K562 (cell line): ENCODE data around the gene AIFM3. TPM values are rescaled to one million over a fixed set of nuclear protein-coding genes. Genes with fewer than 3 reads are reported as not detected.

ENCODE experiments used
- ATAC-seq: fragments of 200-7000 bp; cut with Tn5 transposase; 3 replicates; pipeline ENCODE4 v1.9.1; 2020; ENCODE audit warnings: moderate library complexity
- BruUV-seq: library from RNA; stranded (reverse); fragments of 400-500 nt; replicated peaks from 2 replicates; lab custom pipeline; 2021; lab: Mats Ljungman, UMichigan
- CTCF ChIA-PET: fragments of 300-600 bp; formaldehyde crosslinking; extraction: SDS; loops from one replicate; lab custom pipeline; 2021; ENCODE audit warnings: low intra/inter-chr PET ratio; lab: Yijun Ruan, JAX
- POLR2A ChIA-PET: fragments of 300-600, 350-650 bp; sonication (Branson Sonifier 250); formaldehyde crosslinking; extraction: SDS; loops from one replicate; lab custom pipeline; 2021; ENCODE audit warnings: antibody characterized with exemption, inconsistent platforms; lab: Yijun Ruan, JAX
- DNase-seq, 4 experiments: peaks; one replicate each; pipeline versions ENCODE4 v3.0.0 to v3.0.0-alpha.2; 2011 to 2018; ENCODE audit warnings: low spot score in 3 of 4, mixed read lengths in 3 of 4; ENCODE audit errors: extremely low read depth in 1 of 4
- FAIRE-seq: peaks from 2 replicates; lab custom pipeline; 2011; peaks lifted over from hg19 to GRCh38; lab: Jason Lieb, UNC
- H2AFZ ChIP-seq: 2 replicates; pipeline ENCODE4 v1.6.0; 2011; ENCODE audit warnings: low read depth, low read length, control low read depth, inconsistent platforms
- H3K27ac ChIP-seq: fragments of 200-600 bp; 3 replicates; pipeline ENCODE4 v1.8.0; 2011; ENCODE audit warnings: low read depth, mild to moderate bottlenecking, control low read depth, inconsistent platforms, low read length, moderate library complexity, mixed read lengths; ENCODE audit errors: extremely low read depth
- H3K27me3 ChIP-seq, 2 experiments: fragments of 300-600 bp in 1 of 2; 2 replicates in 1 of 2; 3 replicates in 1 of 2; pipeline versions ENCODE4 v1.6.0 to v1.8.0; 2011; ENCODE audit warnings: inconsistent platforms in 2 of 2, low read length in 2 of 2, mild to moderate bottlenecking in 1 of 2, mixed read lengths in 1 of 2, moderate library complexity in 1 of 2; ENCODE audit not compliant: control insufficient read depth in 2 of 2, insufficient read depth in 2 of 2
- H3K36me3 ChIP-seq: fragments of 300-600 bp; 3 replicates; pipeline ENCODE4 v1.8.0; 2011; ENCODE audit warnings: mild to moderate bottlenecking, low read length, inconsistent platforms; ENCODE audit not compliant: control insufficient read depth, insufficient read depth
- H3K4me1 ChIP-seq, 2 experiments: fragments of 200-600 bp in 1 of 2; replicated peaks in 1 of 2; 2 replicates in 1 of 2; 3 replicates in 1 of 2; pipeline versions ENCODE4 v1.5.1 to v1.8.0; 2011; ENCODE audit warnings: inconsistent platforms in 2 of 2, low read length in 2 of 2, mild to moderate bottlenecking in 1 of 2, mixed read lengths in 1 of 2, moderate library complexity in 1 of 2; ENCODE audit not compliant: control insufficient read depth in 2 of 2, insufficient read depth in 2 of 2
- H3K4me2 ChIP-seq: 2 replicates; pipeline ENCODE4 v1.6.1; 2011; ENCODE audit warnings: low read length, control low read depth, inconsistent platforms, mixed read lengths; ENCODE audit not compliant: insufficient read depth
- H3K4me3 ChIP-seq: fragments of 200-600 bp; sonication (generic), shearing (Covaris generic); 2 replicates; pipeline ENCODE4 v1.5.1; 2016; ENCODE audit warnings: control low read depth, inconsistent platforms
- H3K79me2 ChIP-seq: fragments of 200-600 bp; 3 replicates; pipeline ENCODE4 v1.8.0; 2011; ENCODE audit warnings: low read length, inconsistent platforms; ENCODE audit not compliant: control insufficient read depth, insufficient read depth
- H3K9ac ChIP-seq, 2 experiments: 2 replicates each; pipeline versions ENCODE4 v1.6.0 to v1.6.1; 2011; ENCODE audit warnings: low read depth in 2 of 2, low read length in 2 of 2, control low read depth in 1 of 2, inconsistent platforms in 1 of 2, mild to moderate bottlenecking in 1 of 2, mixed read lengths in 1 of 2; ENCODE audit not compliant: insufficient read depth in 1 of 2
- H3K9me1 ChIP-seq: one replicate; pipeline ENCODE4 v1.6.0; 2011; ENCODE audit warnings: inconsistent platforms, mild to moderate bottlenecking, low read length, moderate library complexity; ENCODE audit not compliant: control insufficient read depth, insufficient read depth
- H3K9me3 ChIP-seq: replicated peaks from 2 replicates; pipeline ENCODE4 v1.5.1; 2011; ENCODE audit warnings: low read depth, low read length, inconsistent platforms; ENCODE audit not compliant: control insufficient read depth, insufficient read depth
- H4K20me1 ChIP-seq: replicated peaks from 2 replicates; pipeline ENCODE4 v1.6.1; 2011; ENCODE audit warnings: low read length, inconsistent platforms, mixed read lengths; ENCODE audit not compliant: control insufficient read depth, insufficient read depth
- CXXC5 ChIP-seq: fragments of 250-450 bp; sonication (Bioruptor Pico); IDR thresholded peaks from 2 replicates; pipeline ENCODE4 v1.8.0; 2022; ENCODE audit warnings: inconsistent platforms, mild to moderate bottlenecking, moderate library complexity
- HNRNPK ChIP-seq: fragments of 200-400 bp; formaldehyde crosslinking; IDR thresholded peaks from one replicate; pipeline ENCODE4 v1.6.1; 2018; ENCODE audit warnings: mild to moderate bottlenecking, low read depth, low read length; ENCODE audit not compliant: poor library complexity, severe bottlenecking
- HNRNPL ChIP-seq: fragments of 200-400 bp; formaldehyde crosslinking; IDR thresholded peaks from 2 replicates; pipeline ENCODE4 v1.6.1; 2017; ENCODE audit warnings: low read depth, mild to moderate bottlenecking, low read length
- POLR2AphosphoS2 ChIP-seq: IDR thresholded peaks from 2 replicates; pipeline ENCODE4 v1.6.1; 2012; ENCODE audit warnings: low read length, improper control_type of control experiment
- PRPF4 ChIP-seq: fragments of 200-400 bp; formaldehyde crosslinking; IDR thresholded peaks from one replicate; pipeline ENCODE4 v1.6.1; 2017; ENCODE audit warnings: low read length, low read depth, mild to moderate bottlenecking; ENCODE audit not compliant: insufficient read depth, poor library complexity, severe bottlenecking
- SMC3 ChIP-seq: conservative IDR thresholded peaks from 2 replicates; pipeline ENCODE4 v1.6.1; 2011; ENCODE audit warnings: low read depth, low read length, improper control_type of control experiment; ENCODE audit not compliant: insufficient read depth
- SPI1 ChIP-seq: IDR thresholded peaks from 2 replicates; pipeline ENCODE4 v1.6.1; 2011; ENCODE audit warnings: low read depth, low read length, control low read depth, borderline replicate concordance
- ZNF431 ChIP-seq: sonication (generic); formaldehyde crosslinking; IDR thresholded peaks from 2 replicates; pipeline ENCODE4 v1.8.0; 2022; ENCODE audit warnings: mild to moderate bottlenecking, missing genetic modification reagents
- ZNF668 ChIP-seq: fragments of 250-450 bp; sonication (Bioruptor Pico); IDR thresholded peaks from 2 replicates; pipeline ENCODE4 v1.8.0; 2022; ENCODE audit warnings: mild to moderate bottlenecking, inconsistent platforms
- WGBS: fragments of 100-300 bp; shearing (Covaris generic); methylation state at CpG from one replicate; pipeline ENCODE4 v1.1.6; 2016; ENCODE audit warnings: low coverage, mixed read lengths; ENCODE audit not compliant: insufficient coverage; ENCODE audit errors: missing lambda C conversion rate; 5-methylcytosine and 5-hydroxymethylcytosine counted together
- in situ Hi-C: fragments of 300-500 bp; cut with MboI; formaldehyde crosslinking; loops from 4 replicates; pipeline ENCODE4 v1.15.0; 2018; ENCODE audit warnings: inconsistent platforms, mixed read lengths
- intact Hi-C: fragments of 100-400 bp; cut with micrococcal nuclease; formaldehyde crosslinking; loops from 2 replicates; pipeline ENCODE4 v1.14.2; 2022
- polyA plus RNA-seq, 8 experiments: library from polyadenylated mRNA; depleted of rRNA in 4 of 8; stranded (reverse) in 5 of 8; unstranded in 3 of 8; fragments of >200 nt; fragmentation: Nextera tagmentation in 2 of 8; fragmentation: Illumina TruSeq in 1 of 8; extraction: Ambion mirVana in 2 of 8; extraction: Trizol in 1 of 8; gene quantifications; 2 replicates each; pipeline versions ENCODE4 v1.2.1 to v1.2.3, GENCODE V29; 2011 to 2014; ENCODE audit warnings: inconsistent platforms in 1 of 8, missing spikeins in 1 of 8
- total RNA-seq, 7 experiments: library from RNA; depleted of rRNA in 6 of 7; stranded (reverse); fragments of >200 nt in 6 of 7; fragmentation: Illumina TruSeq in 2 of 7; extraction: Trizol in 2 of 7; gene quantifications; 2 replicates each; pipeline versions ENCODE4 v1.2.1 to v1.2.3, GENCODE V29; 2011 to 2021; ENCODE audit warnings: low replicate concordance in 1 of 7

Gene AIFM3
- total and polyA plus RNA-seq, 9 of the 15 experiments (the other 6 are each of a cell fraction or from before 2014, with no cell fraction given), result 0.03 to 0.20 (median 0.07) TPM; not detected in 1

- peak in 1 of 4 experiments; percentile 38 for DNase-seq
- in situ Hi-C loops, result no loop called here
- no peak for ATAC-seq
- Histone ChIP-seq H3K9ac (no peak overlapping the region), H3K9me1 (peaks cover 8% of the 10 kb centered on the region), H3K4me2 (no peak overlapping the region), H4K20me1 (peaks cover 81% of the 10 kb centered on the region), H3K79me2 (peaks cover 100% of the 10 kb centered on the region), H3K27me3 (no peaks in the 10 kb centered on the region), H3K4me1 (peaks cover 36 to 38% of the 10 kb centered on the region in 2 experiments), H3K36me3 (peaks cover 76% of the 10 kb centered on the region), H3K9me3 (no peaks in the 10 kb centered on the region), H3K4me3 (no peak overlapping the region), H3K27ac (peak overlapping the region; percentile 2; the same call in 1 of the 3 replicates), H2AFZ (no peak overlapping the region)
- 91% methylated on average over 2 of the region's 2 CpGs for WGBS
- POLR2A ChIA-PET, result interaction anchor here (1.8 to 64.4 kb wide), 6 partner anchors 8 to 76 kb away, joined by 5 to 1556 read pairs (median 11); partner anchors contain the start of genes AIFM3, CRKL, LZTR1 and THAP7
- TF ChIP-seq HNRNPL (no peak), SMC3 (no peak), POLR2AphosphoS2 (0 out of 2 replicates have a peak, but pooled peaks have one; percentile 20), PRPF4 (no peak), SPI1 (peak; percentile 10; the same call in 1 of the 2 replicates), HNRNPK (no peak), ZNF668 (CRISPR knock-in tag) (no peak), CXXC5 (no peak), ZNF431 (0 out of 2 replicates have a peak, but pooled peaks have one; percentile 32)
- no peak for FAIRE-seq
- intact Hi-C loops, result no loop called here
- no TSS peak for BruUV-seq
- CTCF ChIA-PET, result interaction anchor here (0.6 kb wide), 1 partner anchor 13 kb away, joined by 3 read pairs; no protein-coding TSS in a partner anchor
Observed at GRCh38 chr22:20926243-20926642, 40.8 kb upstream of the AIFM3 start.
